Activated T-cell treated with anti-CD3 and anti-CD28 coated beads, Interleukin-2, amount 50 U/mL, for 72 hours (primary cell): ENCODE data around the gene MRPL45. TPM values are rescaled to one million over a fixed set of nuclear protein-coding genes. Genes with fewer than 3 reads are reported as not detected.
"Not testable (repeated sequence)": the region's sequence is repeated elsewhere in the genome, so short reads cannot be mapped to it uniquely, and the experiment has no call there.

Experiments used
- ATAC-seq, 2 donors: fragments of 150-1000 bp; cut with Tn5 transposase; replicated peaks in 1 of 2; 2 replicates each; pipeline ENCODE4 v1.10.0; 2021; ENCODE audit warnings: moderate library complexity in 2 of 2, mild to moderate bottlenecking in 1 of 2
- DNase-seq, 2 donors: peaks; one replicate each; pipeline ENCODE4 v3.0.0; 2021 to 2022; ENCODE audit warnings: mixed read lengths in 1 of 2
- H3K27ac Mint-ChIP-seq: one replicate; pipeline ENCODE4 v1.8.0; 2022; ENCODE audit warnings: mild to moderate bottlenecking, moderate library complexity, mixed read lengths
- H3K27me3 Mint-ChIP-seq: one replicate; pipeline ENCODE4 v1.8.0; 2022; ENCODE audit warnings: low read depth, mixed read lengths
- H3K36me3 Mint-ChIP-seq, 2 donors: one replicate each; pipeline ENCODE4 v1.8.0; 2022; ENCODE audit warnings: mixed read lengths in 2 of 2, mild to moderate bottlenecking in 1 of 2; ENCODE audit not compliant: insufficient read depth in 2 of 2
- H3K4me1 Mint-ChIP-seq: one replicate; pipeline ENCODE4 v1.8.0; 2022; ENCODE audit warnings: low read depth, mixed read lengths
- H3K4me3 Mint-ChIP-seq, 2 donors: one replicate each; pipeline ENCODE4 v1.8.0; 2022; ENCODE audit warnings: mild to moderate bottlenecking in 2 of 2, mixed read lengths in 2 of 2, moderate library complexity in 2 of 2
- H3K9me3 Mint-ChIP-seq, 2 donors: one replicate each; pipeline ENCODE4 v1.8.0; 2022; ENCODE audit warnings: mixed read lengths in 2 of 2
- total RNA-seq, 2 donors: library from RNA; stranded (reverse); gene quantifications; one replicate each; pipeline ENCODE4 v1.2.3, GENCODE V29; 2022

Gene MRPL45
- total RNA-seq, 2 donors from 2014 or later: 54.9 to 67.1 TPM

DNA sequence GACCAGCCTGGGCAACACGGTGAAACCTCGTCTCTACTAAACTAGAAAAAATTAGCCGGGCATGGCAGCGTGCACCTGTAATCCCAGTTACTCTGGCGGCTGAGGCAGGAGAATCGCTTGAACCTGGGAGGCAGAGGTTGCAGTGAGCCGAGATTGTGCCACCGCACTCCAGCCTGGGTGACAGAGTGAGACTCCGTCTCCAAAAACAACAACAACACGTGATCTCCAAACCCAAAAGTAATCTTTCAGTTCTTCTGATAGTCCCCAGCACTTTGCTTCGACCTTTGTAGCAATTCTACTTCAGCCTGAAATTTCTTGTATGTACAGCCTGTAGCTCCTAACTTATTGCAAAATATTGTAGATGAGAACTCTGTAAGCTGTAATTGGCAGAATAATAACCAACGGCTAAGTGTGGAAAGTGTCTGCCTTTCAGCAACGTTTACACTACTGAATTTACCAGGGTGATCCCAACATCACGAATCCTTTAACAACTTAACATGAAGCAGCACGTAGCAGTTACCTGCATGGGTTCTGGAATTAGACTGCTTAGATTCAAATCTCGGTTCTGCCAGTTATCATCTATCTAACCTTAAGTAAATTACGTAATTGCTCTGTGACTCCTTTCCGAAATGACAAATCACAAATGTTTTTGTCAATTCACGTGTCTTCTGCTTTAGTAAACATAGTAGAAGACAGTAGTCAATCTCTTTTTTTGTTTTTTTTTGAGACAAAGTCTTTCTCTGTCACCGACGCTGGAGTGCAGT is 1.2 kb upstream of the MRPL45 start:
- not testable (repeated sequence) for H3K9me3 Mint-ChIP-seq, ATAC-seq, H3K36me3 Mint-ChIP-seq, H3K27me3 Mint-ChIP-seq, DNase-seq
- Mint-ChIP-seq H3K4me1 (peaks cover 12% of the 10 kb centered on the region), H3K4me3 (peak overlapping the region; percentile 88 to 96), H3K27ac (peak overlapping the region; percentile 97)

- no peaks in the 10 kb centered on the region for H3K27me3 Mint-ChIP-seq
- no peak overlapping the region for H3K27ac Mint-ChIP-seq
- no peak overlapping the region for H3K4me3 Mint-ChIP-seq
- DNase-seq (no peak), ATAC-seq (no peak)
- no peaks in the 10 kb centered on the region for H3K9me3 Mint-ChIP-seq
- H3K4me1 Mint-ChIP-seq: no peaks in the 10 kb centered on the region
- peaks cover 1 to 13% of the 10 kb centered on the region in 2 donors for H3K36me3 Mint-ChIP-seq
Observed at GRCh38 chr17:38315497-38315896, 18.5 kb downstream of the MRPL45 start.

GRCh38 chr17:38317081-38317480 is 20.1 kb downstream of the MRPL45 start:
- Mint-ChIP-seq H3K36me3 (peaks cover 1 to 18% of the 10 kb centered on the region in 2 donors), H3K9me3 (no peaks in the 10 kb centered on the region), H3K27me3 (no peaks in the 10 kb centered on the region), H3K27ac (no peak overlapping the region), H3K4me1 (no peaks in the 10 kb centered on the region), H3K4me3 (no peak overlapping the region)
- DNase-seq: no peak
- ATAC-seq: no peak

GRCh38 chr17:38320482-38320881 is 23.5 kb downstream of the MRPL45 start:
- Mint-ChIP-seq H3K9me3 (no peaks in the 10 kb centered on the region), H3K36me3 (peaks cover 0 to 20% of the 10 kb centered on the region in 2 donors), H3K27ac (no peak overlapping the region), H3K4me3 (no peak overlapping the region), H3K27me3 (no peaks in the 10 kb centered on the region), H3K4me1 (peaks cover 7% of the 10 kb centered on the region)
- no peak for ATAC-seq
- DNase-seq: no peak

- DNase-seq (peak; percentile 79 to 80), ATAC-seq (peak; percentile 72 to 84)
- H3K27ac Mint-ChIP-seq: no peak overlapping the region
- H3K4me1 Mint-ChIP-seq: peaks cover 20% of the 10 kb centered on the region
- H3K27me3 Mint-ChIP-seq: no peaks in the 10 kb centered on the region
- H3K36me3 Mint-ChIP-seq: peaks cover 0 to 13% of the 10 kb centered on the region in 2 donors
- no peaks in the 10 kb centered on the region for H3K9me3 Mint-ChIP-seq
- no peak overlapping the region for H3K4me3 Mint-ChIP-seq
Observed at GRCh38 chr17:38322156-38322779, 25.3 kb downstream of the MRPL45 start.

- peaks cover 0 to 12% of the 10 kb centered on the region in 2 donors for H3K36me3 Mint-ChIP-seq
- H3K27me3 Mint-ChIP-seq: no peaks in the 10 kb centered on the region
- H3K4me1 Mint-ChIP-seq: peaks cover 20% of the 10 kb centered on the region
- H3K27ac Mint-ChIP-seq: no peak overlapping the region
- no peaks in the 10 kb centered on the region for H3K9me3 Mint-ChIP-seq
- no peak overlapping the region for H3K4me3 Mint-ChIP-seq
- DNase-seq (no peak), ATAC-seq (no peak)
Observed at GRCh38 chr17:38322897-38323296, 25.9 kb downstream of the MRPL45 start.

GRCh38 chr17:38324141-38324697 is 27.3 kb downstream of the MRPL45 start:
- Mint-ChIP-seq H3K36me3 (peaks cover 0 to 11% of the 10 kb centered on the region in 2 donors), H3K4me3 (no peak overlapping the region)
- no peak for ATAC-seq

GRCh38 chr17:38324772-38325171 is 27.8 kb downstream of the MRPL45 start:
- Mint-ChIP-seq H3K4me1 (peaks cover 25% of the 10 kb centered on the region), H3K4me3 (no peak overlapping the region), H3K27ac (no peak overlapping the region), H3K9me3 (no peaks in the 10 kb centered on the region), H3K27me3 (no peaks in the 10 kb centered on the region), H3K36me3 (peaks cover 0 to 11% of the 10 kb centered on the region in 2 donors)
- ATAC-seq: no peak
- no peak for DNase-seq

More at GRCh38 chr17:38324141-38324697, 27.3 kb downstream of the MRPL45 start:
- Mint-ChIP-seq H3K27me3 (no peaks in the 10 kb centered on the region), H3K27ac (no peak overlapping the region), H3K9me3 (no peaks in the 10 kb centered on the region), H3K4me1 (peaks cover 25% of the 10 kb centered on the region)
- no peak for DNase-seq

GRCh38 chr17:38325221-38325851 is 28.4 kb downstream of the MRPL45 start:
- no peak overlapping the region for H3K27ac Mint-ChIP-seq
- ATAC-seq: peak; percentile 26 to 31
- H3K9me3 Mint-ChIP-seq: no peaks in the 10 kb centered on the region
- no peak for DNase-seq
- no peaks in the 10 kb centered on the region for H3K27me3 Mint-ChIP-seq
- peak overlapping the region in 1 of 2 donors; percentile 57 for H3K4me3 Mint-ChIP-seq
- H3K4me1 Mint-ChIP-seq: peaks cover 25% of the 10 kb centered on the region
- peaks cover 0 to 11% of the 10 kb centered on the region in 2 donors for H3K36me3 Mint-ChIP-seq

DNA sequence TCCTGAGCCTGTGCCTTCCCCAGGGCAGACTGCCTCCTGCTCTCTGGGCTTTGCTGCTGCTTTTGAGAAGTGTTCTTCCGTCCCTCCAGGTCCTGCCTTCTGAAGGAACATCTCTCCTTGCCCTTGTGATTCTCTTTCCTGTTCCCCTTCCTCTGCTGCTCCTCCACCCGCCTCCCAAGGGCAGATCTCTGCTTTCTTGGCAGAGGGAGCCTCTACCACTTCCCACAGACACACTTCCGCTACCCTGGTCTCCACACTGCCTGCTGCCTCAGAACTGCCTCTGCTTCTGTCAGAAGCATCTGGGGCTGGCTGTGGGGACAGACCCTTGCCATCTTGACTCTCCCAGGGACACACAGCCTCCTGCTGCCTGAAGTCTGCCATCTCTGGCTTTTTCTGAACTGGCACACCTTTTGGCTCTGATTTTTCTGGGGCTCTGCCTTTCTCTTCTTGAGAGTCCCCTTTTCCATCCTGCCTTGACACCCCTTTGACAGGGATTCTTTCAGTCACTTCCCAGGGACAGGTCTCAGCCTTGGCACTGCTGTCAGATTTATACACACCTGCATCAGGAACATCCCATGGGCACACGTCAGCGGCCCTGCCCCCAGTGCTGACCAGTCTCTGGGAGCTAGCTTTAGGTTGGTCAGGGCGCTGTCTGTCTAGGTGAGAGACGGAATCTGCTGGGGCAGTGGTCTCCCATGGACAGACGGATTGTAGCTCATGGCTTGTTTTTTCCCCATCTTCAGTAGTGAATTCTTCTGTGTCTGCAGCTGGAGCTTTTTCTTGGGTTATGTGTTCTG is 30.2 kb downstream of the MRPL45 start:
- DNase-seq: no peak

GRCh38 chr17:38327936-38328335 is 31.0 kb downstream of the MRPL45 start:
- H3K36me3 Mint-ChIP-seq: peaks cover 0 to 1% of the 10 kb centered on the region in 2 donors
- no peak overlapping the region for H3K27ac Mint-ChIP-seq
- ATAC-seq (no peak), DNase-seq (no peak)
- no peak overlapping the region for H3K4me3 Mint-ChIP-seq
- H3K9me3 Mint-ChIP-seq: no peaks in the 10 kb centered on the region
- H3K27me3 Mint-ChIP-seq: no peaks in the 10 kb centered on the region
- H3K4me1 Mint-ChIP-seq: peaks cover 25% of the 10 kb centered on the region

More for the DNA sequence above, 30.2 kb downstream of the MRPL45 start:
- Mint-ChIP-seq H3K4me1 (peaks cover 25% of the 10 kb centered on the region), H3K27ac (no peak overlapping the region), H3K9me3 (no peaks in the 10 kb centered on the region), H3K36me3 (peaks cover 0 to 5% of the 10 kb centered on the region in 2 donors), H3K4me3 (no peak overlapping the region), H3K27me3 (no peaks in the 10 kb centered on the region)
- peak in 1 of 2 donors; percentile 22 for ATAC-seq

DNA sequence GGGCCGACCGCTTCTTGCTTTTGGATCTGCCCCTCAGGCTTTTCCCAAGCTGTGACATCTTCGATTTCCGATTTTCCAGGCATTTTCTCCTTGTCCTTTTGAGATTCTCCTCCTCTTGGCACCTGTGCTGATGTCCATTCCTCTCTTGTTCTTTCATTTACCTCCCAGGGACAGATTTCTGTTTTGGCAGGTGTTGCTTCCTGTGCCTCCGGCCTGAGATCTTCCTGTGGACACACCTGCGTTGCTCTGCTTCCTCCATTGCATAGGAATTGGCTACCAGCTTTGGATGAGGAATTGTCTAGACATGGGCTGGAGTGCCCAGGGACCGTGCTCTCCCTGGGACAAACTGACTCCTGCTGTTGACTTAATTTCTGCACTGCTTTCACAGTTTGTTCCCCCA is 31.7 kb downstream of the MRPL45 start:
- H3K27ac Mint-ChIP-seq: no peak overlapping the region
- H3K4me1 Mint-ChIP-seq: peaks cover 25% of the 10 kb centered on the region
- DNase-seq (no peak), ATAC-seq (no peak)
- no peaks in the 10 kb centered on the region for H3K27me3 Mint-ChIP-seq
- H3K36me3 Mint-ChIP-seq: no peaks in the 10 kb centered on the region
- H3K4me3 Mint-ChIP-seq: no peak overlapping the region
- no peaks in the 10 kb centered on the region for H3K9me3 Mint-ChIP-seq
